ENCODE data around the gene SIAH1. TPM values are rescaled to one million over a fixed set of nuclear protein-coding genes. Genes with fewer than 3 reads are reported as not detected.

SIAH1 gene
- total and polyA plus RNA-seq, 4 experiments from 2014 or later = 11.9 to 14.9 (median 12.7) TPM

GRCh38 chr16:48332978-48333377 lies 52.2 kb downstream of the SIAH1 start:
- Histone ChIP-seq H3K27ac (ENCODE audit: low read depth, low read length) (no peak overlapping the region), H3K36me3 (ENCODE audit: insufficient read depth, low read length) (peaks cover 26% of the 10 kb centered on the region), H3K9me3 (ENCODE audit: control insufficient read depth in 1 of 2, low read length in 2 of 2) (no peaks in the 10 kb centered on the region), H3K4me1 (ENCODE audit: insufficient read depth, low read length) (no peaks in the 10 kb centered on the region), H3K4me3 (ENCODE audit: low read length in 2 of 2) (no peak overlapping the region), H3K27me3 (ENCODE audit: insufficient read depth, low read length) (no peaks in the 10 kb centered on the region)
- H3K4me1 Mint-ChIP-seq = peaks cover 4 to 20% (median 5%) of the 10 kb centered on the region in 4 donors
- peak overlapping the region in 1 of 7 donors; percentile 49 for H3K27ac Mint-ChIP-seq
- POLR2A ChIA-PET (ENCODE audit: partially characterized antibody) = interaction anchor here (0.6 to 1.2 kb wide), 2 partner anchors 13 to 17 kb away, joined by 3 to 4 read pairs; no protein-coding TSS in a partner anchor
- H3K9me3 Mint-ChIP-seq = no peaks in the 10 kb centered on the region
- intact Hi-C loops (cut with micrococcal nuclease) = no loop called here
- CTCF ChIA-PET (ENCODE audit: partially characterized antibody) = interaction anchor here (2.5 kb wide), 1 partner anchor 298 kb away, joined by 9 read pairs; no protein-coding TSS in a partner anchor
- no peak overlapping the region for H3K4me3 Mint-ChIP-seq
- H3K36me3 Mint-ChIP-seq = peaks cover 45 to 62% of the 10 kb centered on the region in 2 donors
- no peak for DNase-seq
- H3K27me3 Mint-ChIP-seq = no peaks in the 10 kb centered on the region

DNA sequence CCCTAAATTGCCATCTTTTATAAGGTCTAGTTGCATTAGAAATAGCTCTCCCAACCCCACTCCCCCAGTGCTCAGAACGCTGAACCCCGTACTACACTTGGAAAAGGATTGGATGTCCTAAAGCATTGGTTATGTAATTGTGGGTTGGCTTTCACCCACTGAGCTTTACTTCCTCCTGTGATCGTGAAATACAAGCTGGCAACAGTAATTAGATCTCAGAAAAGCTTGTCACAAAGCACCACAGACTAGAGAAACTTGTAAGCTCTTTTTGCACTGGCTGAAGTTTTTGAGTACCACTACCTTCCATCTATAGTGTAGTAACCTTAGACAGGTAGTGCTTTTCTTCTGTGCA lies 54.4 kb downstream of the SIAH1 start:
- H3K4me1 ChIP-seq (ENCODE audit: insufficient read depth, low read length) = no peaks in the 10 kb centered on the region
- Mint-ChIP-seq H3K36me3 (peaks cover 33 to 55% of the 10 kb centered on the region in 2 donors), H3K4me3 (no peak overlapping the region), H3K4me1 (peaks cover 4 to 14% (median 7%) of the 10 kb centered on the region in 4 donors), H3K9me3 (no peaks in the 10 kb centered on the region), H3K27ac (peak overlapping the region in 2 of 7 donors; percentile 31 to 52), H3K27me3 (no peaks in the 10 kb centered on the region)
- CTCF ChIA-PET (ENCODE audit: partially characterized antibody) = interaction anchor here (0.7 to 1.4 kb wide), 5 partner anchors 9 to 1422 kb away, joined by 3 to 5 read pairs (median 4); no protein-coding TSS in a partner anchor
- no peak overlapping the region for H3K27ac ChIP-seq (ENCODE audit: low read depth, low read length)
- H3K36me3 ChIP-seq (ENCODE audit: insufficient read depth, low read length) = peaks cover 22% of the 10 kb centered on the region
- no peak overlapping the region for H3K4me3 ChIP-seq (ENCODE audit: low read length in 2 of 2)
- POLR2A ChIA-PET (ENCODE audit: partially characterized antibody) = interaction anchor here (0.6 to 1.1 kb wide), 2 partner anchors 9 to 12 kb away, joined by 3 to 4 read pairs; no protein-coding TSS in a partner anchor
- intact Hi-C loops (cut with micrococcal nuclease) = no loop called here
- no peaks in the 10 kb centered on the region for H3K9me3 ChIP-seq (ENCODE audit: control insufficient read depth in 1 of 2, low read length in 2 of 2)
- no peaks in the 10 kb centered on the region for H3K27me3 ChIP-seq (ENCODE audit: insufficient read depth, low read length)
- no peak for DNase-seq

DNA sequence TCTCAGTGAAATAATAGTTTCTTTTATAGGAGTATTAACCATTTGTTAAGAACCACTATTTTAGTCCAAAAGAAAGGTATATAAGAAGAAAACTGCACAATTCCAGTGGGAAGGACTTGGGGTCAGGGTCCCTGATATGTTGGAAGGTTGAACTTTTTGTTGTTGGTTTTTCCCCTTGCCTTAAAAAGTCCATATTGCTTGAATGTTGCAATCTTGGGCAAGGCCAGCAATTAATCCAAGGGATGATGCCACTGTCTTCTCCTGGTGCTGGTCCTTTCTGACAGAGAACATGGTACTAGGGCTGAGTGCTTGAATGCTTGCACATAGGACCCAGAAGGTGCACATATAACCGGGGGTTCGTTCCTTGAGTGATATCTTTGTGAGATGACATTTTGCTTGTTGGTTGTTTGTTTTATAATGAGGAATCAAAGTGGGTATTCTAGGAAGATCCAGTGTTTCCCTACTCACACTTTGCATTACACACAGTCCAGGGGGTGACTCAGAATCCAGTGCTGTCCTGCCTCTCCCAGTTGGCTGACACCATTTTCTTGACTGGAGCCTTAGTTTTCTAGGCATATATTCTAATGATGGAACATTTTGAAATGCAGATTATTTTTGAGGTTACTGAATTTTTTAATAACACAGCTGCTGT lies 54.9 kb downstream of the SIAH1 start:
- Mint-ChIP-seq H3K4me3 (no peak overlapping the region), H3K36me3 (peaks cover 30 to 51% of the 10 kb centered on the region in 2 donors), H3K27me3 (no peaks in the 10 kb centered on the region), H3K9me3 (no peaks in the 10 kb centered on the region), H3K4me1 (peaks cover 4 to 14% (median 7%) of the 10 kb centered on the region in 4 donors), H3K27ac (peak overlapping the region in 5 of 7 donors; percentile 16 to 85 (median 62))
- intact Hi-C loops (cut with micrococcal nuclease) = no loop called here
- POLR2A ChIA-PET (ENCODE audit: partially characterized antibody) = interaction anchor here (0.6 to 1.1 kb wide), 2 partner anchors 8 to 12 kb away, joined by 3 to 4 read pairs; no protein-coding TSS in a partner anchor
- Histone ChIP-seq H3K27ac (ENCODE audit: low read depth, low read length) (no peak overlapping the region), H3K36me3 (ENCODE audit: insufficient read depth, low read length) (peaks cover 17% of the 10 kb centered on the region), H3K9me3 (ENCODE audit: control insufficient read depth in 1 of 2, low read length in 2 of 2) (no peaks in the 10 kb centered on the region), H3K27me3 (ENCODE audit: insufficient read depth, low read length) (no peaks in the 10 kb centered on the region), H3K4me3 (ENCODE audit: low read length in 2 of 2) (no peak overlapping the region), H3K4me1 (ENCODE audit: insufficient read depth, low read length) (no peaks in the 10 kb centered on the region)
- CTCF ChIA-PET (ENCODE audit: partially characterized antibody) = interaction anchor here (0.9 to 1.4 kb wide), 3 partner anchors 8 to 1422 kb away, joined by 3 to 5 read pairs (median 4); no protein-coding TSS in a partner anchor
- no peak for DNase-seq

GRCh38 chr16:48329138-48329537 lies 56.1 kb downstream of the SIAH1 start:
- no peak overlapping the region for H3K27ac ChIP-seq (ENCODE audit: low read depth, low read length)
- H3K36me3 ChIP-seq (ENCODE audit: insufficient read depth, low read length) = peaks cover 5% of the 10 kb centered on the region
- intact Hi-C loops (cut with micrococcal nuclease) = no loop called here
- no peak overlapping the region for H3K4me3 Mint-ChIP-seq
- H3K9me3 ChIP-seq (ENCODE audit: control insufficient read depth in 1 of 2, low read length in 2 of 2) = no peaks in the 10 kb centered on the region
- H3K9me3 Mint-ChIP-seq = no peaks in the 10 kb centered on the region
- peak overlapping the region in 1 of 7 donors; percentile 52 for H3K27ac Mint-ChIP-seq
- POLR2A ChIA-PET (ENCODE audit: partially characterized antibody) = no interaction called here
- peaks cover 24 to 47% of the 10 kb centered on the region in 2 donors for H3K36me3 Mint-ChIP-seq
- DNase-seq = no peak
- H3K27me3 ChIP-seq (ENCODE audit: insufficient read depth, low read length) = no peaks in the 10 kb centered on the region
- no peak overlapping the region for H3K4me3 ChIP-seq (ENCODE audit: low read length in 2 of 2)
- CTCF ChIA-PET (ENCODE audit: partially characterized antibody) = interaction anchor here (1.4 kb wide), 1 partner anchor 294 kb away, joined by 3 read pairs; no protein-coding TSS in a partner anchor
- no peaks in the 10 kb centered on the region for H3K4me1 ChIP-seq (ENCODE audit: insufficient read depth, low read length)
- H3K27me3 Mint-ChIP-seq = no peaks in the 10 kb centered on the region
- peaks cover 4 to 14% (median 9%) of the 10 kb centered on the region in 4 donors for H3K4me1 Mint-ChIP-seq

DNA sequence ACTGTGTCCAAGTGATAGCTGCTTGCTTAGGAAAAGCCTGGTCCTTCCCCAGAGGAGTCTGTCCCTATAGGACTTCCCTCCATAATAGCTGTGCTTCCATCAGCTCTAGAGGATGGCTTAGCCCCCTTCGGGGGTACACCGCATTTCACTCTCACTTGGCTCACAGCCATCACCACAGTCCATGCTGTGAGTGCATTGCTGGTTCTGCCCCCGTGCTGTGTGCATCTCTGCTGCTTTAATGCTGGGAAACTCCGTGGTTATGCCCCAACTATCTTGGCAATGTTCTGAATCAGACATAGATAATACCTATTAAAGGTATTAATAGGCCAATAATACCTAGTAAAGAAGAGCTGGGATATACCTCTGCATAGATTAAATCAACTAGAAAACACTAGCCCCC lies 58.3 kb downstream of the SIAH1 start:
- Mint-ChIP-seq H3K27me3 (no peaks in the 10 kb centered on the region), H3K36me3 (peaks cover 23 to 42% of the 10 kb centered on the region in 2 donors), H3K4me3 (no peak overlapping the region), H3K9me3 (no peaks in the 10 kb centered on the region), H3K27ac (peak overlapping the region in 3 of 7 donors; percentile 16 to 76 (median 53)), H3K4me1 (peaks cover 4 to 15% (median 11%) of the 10 kb centered on the region in 4 donors)
- Histone ChIP-seq H3K27ac (ENCODE audit: low read depth, low read length) (no peak overlapping the region), H3K27me3 (ENCODE audit: insufficient read depth, low read length) (no peaks in the 10 kb centered on the region), H3K36me3 (ENCODE audit: insufficient read depth, low read length) (no peaks in the 10 kb centered on the region), H3K4me1 (ENCODE audit: insufficient read depth, low read length) (no peaks in the 10 kb centered on the region), H3K9me3 (ENCODE audit: control insufficient read depth in 1 of 2, low read length in 2 of 2) (no peaks in the 10 kb centered on the region), H3K4me3 (ENCODE audit: low read length in 2 of 2) (no peak overlapping the region)
- POLR2A ChIA-PET (ENCODE audit: partially characterized antibody) = no interaction called here
- no peak for DNase-seq
- CTCF ChIA-PET (ENCODE audit: partially characterized antibody) = interaction anchor here (1.2 to 1.8 kb wide), 3 partner anchors 13 to 297 kb away, joined by 4 to 5 read pairs (median 5); no protein-coding TSS in a partner anchor
- intact Hi-C loops (cut with micrococcal nuclease) = no loop called here

DNA sequence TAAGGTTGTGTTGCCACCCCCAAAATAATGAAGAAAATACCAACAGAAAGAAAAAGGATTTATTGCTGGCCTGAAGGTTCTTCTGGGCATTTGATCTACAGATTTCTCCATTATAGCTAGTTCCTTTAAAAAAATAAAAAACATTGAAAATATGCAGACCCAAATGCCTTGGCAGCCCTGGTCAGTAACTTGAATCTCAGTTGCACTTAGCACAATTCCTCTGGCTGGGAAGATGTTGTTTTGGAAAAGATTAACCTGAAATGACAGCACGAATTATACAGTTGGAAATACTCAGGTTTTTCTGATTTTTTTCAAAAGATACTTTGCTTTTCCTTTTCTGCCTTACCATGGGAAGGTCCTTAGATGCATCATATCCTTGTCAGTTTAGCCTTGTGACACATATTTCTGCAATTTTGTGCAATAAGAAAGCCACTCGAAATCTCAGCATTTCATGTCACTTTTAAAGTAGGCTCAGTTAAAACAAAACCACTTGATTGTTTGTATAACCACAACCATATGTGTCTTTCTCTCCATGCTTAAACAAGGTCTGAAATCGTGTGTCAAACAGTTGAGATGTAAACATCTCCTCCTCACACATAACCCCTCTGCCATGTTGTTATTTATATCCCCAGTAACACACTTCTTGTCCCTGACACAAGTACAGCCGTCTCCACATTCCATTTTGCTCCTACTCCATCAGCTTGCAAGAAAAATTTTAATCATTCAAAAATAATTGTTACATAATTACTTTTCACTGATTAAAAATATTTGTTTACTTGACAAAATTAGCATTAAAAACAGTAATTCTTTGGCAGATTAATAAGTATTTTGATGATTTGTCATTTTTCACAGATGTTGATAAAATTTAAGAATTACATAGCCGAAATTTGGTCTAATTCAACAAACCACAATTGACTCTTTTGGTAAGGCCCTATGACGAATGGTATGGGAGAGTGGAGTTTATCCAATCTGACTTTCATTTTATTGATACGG lies 61.1 kb downstream of the SIAH1 start:
- Histone ChIP-seq H3K9me3 (ENCODE audit: control insufficient read depth in 1 of 2, low read length in 2 of 2) (no peaks in the 10 kb centered on the region), H3K27ac (ENCODE audit: low read depth, low read length) (no peak overlapping the region), H3K4me3 (ENCODE audit: low read length in 2 of 2) (no peak overlapping the region), H3K4me1 (ENCODE audit: insufficient read depth, low read length) (peaks cover 7% of the 10 kb centered on the region), H3K27me3 (ENCODE audit: insufficient read depth, low read length) (no peaks in the 10 kb centered on the region), H3K36me3 (ENCODE audit: insufficient read depth, low read length) (no peaks in the 10 kb centered on the region)
- DNase-seq = no peak
- H3K36me3 Mint-ChIP-seq = peaks cover 14 to 29% of the 10 kb centered on the region in 2 donors
- ChIA-PET CTCF (ENCODE audit: partially characterized antibody) (no interaction called here), POLR2A (ENCODE audit: partially characterized antibody) (no interaction called here)
- intact Hi-C loops (cut with micrococcal nuclease) = no loop called here
- H3K4me1 Mint-ChIP-seq = peaks cover 4 to 17% (median 10%) of the 10 kb centered on the region in 4 donors
- H3K4me3 Mint-ChIP-seq = no peak overlapping the region
- no peak overlapping the region for H3K27ac Mint-ChIP-seq
- no peaks in the 10 kb centered on the region for H3K27me3 Mint-ChIP-seq
- no peaks in the 10 kb centered on the region for H3K9me3 Mint-ChIP-seq

Measured in CD4-positive, alpha-beta memory T cell (primary cell).